HepG2 (cell line): ENCODE results near the gene LYRM1. TPM values are rescaled to one million over a fixed set of nuclear protein-coding genes. Genes with fewer than 3 reads are reported as not detected.

ENCODE experiments used
- ARID2 ChIP-seq: sonication (generic); formaldehyde crosslinking; IDR thresholded peaks from 2 replicates; pipeline ENCODE4 v1.8.1; 2022; ENCODE audit warnings: mild to moderate bottlenecking, missing genetic modification reagents, borderline replicate concordance
- CREM ChIP-seq, 2 experiments: sonication (generic) in 1 of 2; formaldehyde crosslinking in 1 of 2; IDR thresholded peaks; 2 replicates each; pipeline versions ENCODE4 v1.4.0 to v1.6.1; 2016 to 2020; ENCODE audit warnings: antibody characterized with exemption in 1 of 2, mild to moderate bottlenecking in 1 of 2, missing genetic modification reagents in 1 of 2
- DDIT3 ChIP-seq: sonication (generic); formaldehyde crosslinking; IDR thresholded peaks from 2 replicates; pipeline ENCODE4 v1.4.0; 2020; ENCODE audit warnings: mild to moderate bottlenecking, missing genetic modification reagents
- MLLT10 ChIP-seq: sonication (generic); formaldehyde crosslinking; IDR thresholded peaks from 2 replicates; pipeline ENCODE4 v1.4.0; 2020; ENCODE audit warnings: missing genetic modification reagents
- MXI1 ChIP-seq: IDR thresholded peaks from 3 replicates; pipeline ENCODE4 v1.6.1; 2012; ENCODE audit warnings: low read depth, low read length, inconsistent platforms, borderline replicate concordance
- SOX5 ChIP-seq: IDR thresholded peaks from 2 replicates; pipeline ENCODE4 v1.6.1; 2016; ENCODE audit warnings: borderline replicate concordance
- TOPORS ChIP-seq: sonication (generic); formaldehyde crosslinking; IDR thresholded peaks from 2 replicates; pipeline ENCODE4 v1.8.0; 2023; ENCODE audit warnings: mild to moderate bottlenecking, missing genetic modification reagents
- ZC3H13 ChIP-seq: sonication (generic); formaldehyde crosslinking; IDR thresholded peaks from 2 replicates; pipeline ENCODE4 v1.8.1; 2023; ENCODE audit warnings: mild to moderate bottlenecking, missing genetic modification reagents, moderate library complexity
- ZNF333 ChIP-seq: sonication (generic); formaldehyde crosslinking; IDR thresholded peaks from 2 replicates; pipeline ENCODE4 v1.4.0; 2020; ENCODE audit warnings: mild to moderate bottlenecking, missing genetic modification reagents, borderline replicate concordance
- ZNF737 ChIP-seq: sonication (generic); formaldehyde crosslinking; IDR thresholded peaks from 2 replicates; pipeline ENCODE4 v1.5.0; 2020; ENCODE audit warnings: missing genetic modification reagents, mild to moderate bottlenecking, borderline replicate concordance
- ZNF850 ChIP-seq: sonication (generic); formaldehyde crosslinking; conservative IDR thresholded peaks from 2 replicates; pipeline ENCODE4 v1.9.0; 2021; ENCODE audit warnings: mild to moderate bottlenecking, missing genetic modification reagents
- polyA plus RNA-seq, 8 experiments: library from polyadenylated mRNA; depleted of rRNA in 3 of 8; stranded (reverse) in 7 of 8; unstranded in 1 of 8; fragments of >200 nt; fragmentation: Illumina TruSeq in 4 of 8; extraction: Trizol in 4 of 8; gene quantifications; 2 replicates each; pipeline versions ENCODE4 v1.2.1 to v1.2.3, GENCODE V29; 2011 to 2016; ENCODE audit warnings: low read depth in 4 of 8, missing spikeins in 1 of 8, mixed read lengths in 1 of 8; ENCODE audit not compliant: insufficient read depth in 1 of 8
- total RNA-seq, 5 experiments: library from RNA; depleted of rRNA; stranded (reverse); fragments of >200 nt; fragmentation: Illumina TruSeq; extraction: Trizol; gene quantifications; 2 replicates each; pipeline ENCODE4 v1.2.3, GENCODE V29; 2016; ENCODE audit warnings: low read depth in 1 of 5
- TF ChIP-seq, protein P1 (sequence below): sonication (generic); formaldehyde crosslinking; IDR thresholded peaks from 2 replicates; pipeline ENCODE4 v1.5.0; 2020; ENCODE audit warnings: missing genetic modification reagents

Gene LYRM1
- total and polyA plus RNA-seq, 2 of the 13 experiments (the other 11 are each of a cell fraction or from before 2014, with no cell fraction given), result 59.2 to 82.6 TPM

DNA sequence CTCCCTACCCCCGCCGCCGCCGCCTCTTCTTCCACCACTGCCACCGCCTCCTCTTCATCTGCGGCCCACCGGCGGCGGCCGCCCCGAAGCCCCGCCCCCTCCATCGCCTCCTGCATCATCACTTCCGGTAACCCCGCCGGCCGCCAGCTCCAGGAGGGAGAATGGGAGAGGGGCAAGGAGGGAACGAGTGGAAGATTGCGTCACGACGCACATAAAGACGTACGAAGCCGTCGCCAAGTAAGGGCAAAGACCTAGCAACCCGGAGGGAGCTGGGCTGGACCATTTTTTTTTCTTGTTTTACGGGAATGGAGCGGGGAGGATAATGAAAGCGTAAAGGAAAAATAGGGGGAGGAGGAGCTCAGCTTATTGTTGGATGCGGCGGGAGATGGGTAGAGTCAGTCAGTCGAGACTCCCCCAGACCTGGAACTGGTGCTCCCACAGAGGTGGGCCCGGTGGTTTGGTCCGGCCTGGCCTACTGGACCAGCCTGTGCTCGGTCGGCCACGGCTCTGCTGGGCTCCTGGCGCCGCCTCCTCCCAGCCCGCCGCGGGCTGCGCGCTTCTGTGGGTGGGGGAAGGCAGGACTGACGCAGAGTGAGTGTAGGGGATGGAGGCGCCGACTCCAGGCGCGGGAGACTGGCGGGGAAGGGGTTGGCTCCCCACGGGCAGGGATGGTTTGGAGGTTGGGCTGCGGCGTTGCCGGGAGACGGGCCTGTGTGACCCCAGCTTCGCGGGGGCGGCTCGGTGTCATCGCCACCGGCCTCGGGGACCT lies at the start of gene LYRM1, which contains the start of gene DCUN1D3 (continued):
- TF ChIP-seq TOPORS, result 0 out of 2 replicates have a peak, but pooled peaks have one; percentile 27
- TF ChIP-seq CREM (IDR thresholded peaks at IDR 0.05), result peak; percentile 96
- TF ChIP-seq CREM (CRISPR knock-in tag; IDR thresholded peaks at IDR 0.05), result peak; percentile 67
- no peak; the same call in 1 of the 2 replicates for TF ChIP-seq ZNF850 (CRISPR knock-in tag)
- peak; percentile 55; the same call in 2 of the 3 replicates for TF ChIP-seq MXI1
- 0 out of 2 replicates have a peak, but pooled peaks have one; percentile 83 for TF ChIP-seq ZNF737 (CRISPR knock-in tag)
- TF ChIP-seq, protein P1, sequence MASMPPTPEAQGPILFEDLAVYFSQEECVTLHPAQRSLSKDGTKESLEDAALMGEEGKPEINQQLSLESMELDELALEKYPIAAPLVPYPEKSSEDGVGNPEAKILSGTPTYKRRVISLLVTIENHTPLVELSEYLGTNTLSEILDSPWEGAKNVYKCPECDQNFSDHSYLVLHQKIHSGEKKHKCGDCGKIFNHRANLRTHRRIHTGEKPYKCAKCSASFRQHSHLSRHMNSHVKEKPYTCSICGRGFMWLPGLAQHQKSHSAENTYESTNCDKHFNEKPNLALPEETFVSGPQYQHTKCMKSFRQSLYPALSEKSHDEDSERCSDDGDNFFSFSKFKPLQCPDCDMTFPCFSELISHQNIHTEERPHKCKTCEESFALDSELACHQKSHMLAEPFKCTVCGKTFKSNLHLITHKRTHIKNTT (CRISPR knock-in tag), result no peak
- 0 out of 2 replicates have a peak, but pooled peaks have one; percentile 83 for TF ChIP-seq ARID2 (CRISPR knock-in tag)
- TF ChIP-seq DDIT3, result no peak
- TF ChIP-seq ZC3H13 (CRISPR knock-in tag), result peak; percentile 83; the same call in 1 of the 2 replicates
- TF ChIP-seq SOX5 (CRISPR knock-in tag), result no peak; the same call in 1 of the 2 replicates
- TF ChIP-seq MLLT10, result no peak
- TF ChIP-seq ZNF333 (CRISPR knock-in tag), result peak; percentile 85; the same call in 1 of the 2 replicates
